H1 (cell line): ENCODE results near the gene SHTN1. TPM values are rescaled to one million over a fixed set of nuclear protein-coding genes. Genes with fewer than 3 reads are reported as not detected.
A peak's percentile ranks its signal among the peaks of the same experiment; 100 is the strongest.

Source experiments
- CTCF ChIA-PET: fragments of 300-600 bp; sonication (Branson Sonifier 250); formaldehyde crosslinking; loops from one replicate; lab custom pipeline; 2021; ENCODE audit not compliant: partially characterized antibody; lab: Charles Lee
- POLR2A ChIA-PET: fragments of 300-600 bp; sonication (Branson Sonifier 250); formaldehyde crosslinking; loops from one replicate; lab custom pipeline; 2021; ENCODE audit warnings: inconsistent platforms; ENCODE audit not compliant: partially characterized antibody; lab: Charles Lee
- DNase-seq, 2 experiments: peaks; one replicate each; pipeline versions ENCODE4 v3.0.0 to v3.0.0-alpha.2; 2010 to 2022; ENCODE audit warnings: low spot score in 2 of 2, low read depth in 1 of 2, mixed read lengths in 1 of 2
- FAIRE-seq: peaks from 2 replicates; lab custom pipeline; 2011; peaks lifted over from hg19 to GRCh38; lab: Jason Lieb, UNC
- H2AFZ ChIP-seq: 2 replicates; pipeline ENCODE4 v1.8.1; 2012; ENCODE audit warnings: low read length, inconsistent platforms
- H2AK5ac ChIP-seq: 2 replicates; pipeline ENCODE4 v1.6.1; 2013; ENCODE audit warnings: low read depth, low read length
- H2BK120ac ChIP-seq: replicated peaks from 2 replicates; pipeline ENCODE3; 2013; ENCODE audit warnings: low read depth, low read length, inconsistent platforms
- H2BK12ac ChIP-seq: 2 replicates; pipeline ENCODE4 v1.6.1; 2013; ENCODE audit warnings: low read depth, low read length
- H2BK15ac ChIP-seq: 2 replicates; pipeline ENCODE4 v1.6.1; 2013; ENCODE audit warnings: low read length
- H2BK20ac ChIP-seq: 2 replicates; pipeline ENCODE4 v1.6.1; 2013; ENCODE audit warnings: low read length
- H2BK5ac ChIP-seq: 2 replicates; pipeline ENCODE4 v1.6.1; 2013; ENCODE audit warnings: low read depth, low read length
- H3K14ac ChIP-seq: 2 replicates; pipeline ENCODE4 v1.6.1; 2013; ENCODE audit warnings: inconsistent platforms; ENCODE audit not compliant: insufficient read length
- H3K18ac ChIP-seq: 2 replicates; pipeline ENCODE4 v1.6.1; 2013; ENCODE audit warnings: low read length; ENCODE audit errors: extremely low read depth
- H3K23ac ChIP-seq: 2 replicates; pipeline ENCODE4 v1.6.1; 2013; ENCODE audit warnings: inconsistent platforms; ENCODE audit not compliant: insufficient read length
- H3K23me2 ChIP-seq: 2 replicates; pipeline ENCODE4 v1.6.1; 2013; ENCODE audit warnings: low read depth, low read length
- H3K27ac ChIP-seq: 2 replicates; pipeline ENCODE4 v1.6.1; 2011; ENCODE audit warnings: low read depth, low read length, inconsistent platforms
- H3K27me3 ChIP-seq, 4 experiments: replicated peaks in 1 of 4; 1 replicate in 1 of 4; 2 replicates in 3 of 4; pipeline versions ENCODE4 v1.6.1 to v1.8.1; 2011 to 2013; ENCODE audit warnings: low read length in 3 of 4, mild to moderate bottlenecking in 3 of 4, inconsistent platforms in 2 of 4, mixed read lengths in 2 of 4, moderate library complexity in 1 of 4; ENCODE audit not compliant: control insufficient read depth in 3 of 4, insufficient read depth in 3 of 4; ENCODE audit errors: extremely low read depth in 1 of 4
- H3K36me3 ChIP-seq, 4 experiments: 2 replicates each; pipeline versions ENCODE4 v1.6.1 to v1.8.1; 2011 to 2013; ENCODE audit warnings: mild to moderate bottlenecking in 4 of 4, low read length in 3 of 4, moderate library complexity in 2 of 4, control low read depth in 1 of 4, inconsistent platforms in 1 of 4; ENCODE audit not compliant: insufficient read depth in 4 of 4, control insufficient read depth in 2 of 4
- H3K4ac ChIP-seq: replicated peaks from 2 replicates; pipeline ENCODE3; 2013; ENCODE audit warnings: low read length, low read depth, mixed read lengths, inconsistent platforms; ENCODE audit not compliant: insufficient read length
- H3K4me1 ChIP-seq, 4 experiments: replicated peaks in 1 of 4; 1 replicate in 1 of 4; 2 replicates in 3 of 4; pipeline versions ENCODE4 v1.6.1 to v1.8.1; 2011 to 2013; ENCODE audit warnings: low read length in 3 of 4, inconsistent platforms in 2 of 4, mixed read lengths in 1 of 4; ENCODE audit not compliant: insufficient read depth in 4 of 4, control insufficient read depth in 3 of 4
- H3K4me2 ChIP-seq, 2 experiments: 2 replicates each; pipeline versions ENCODE4 v1.6.1 to v1.8.1; 2011 to 2013; ENCODE audit warnings: low read depth in 2 of 2, low read length in 2 of 2, control low read depth in 1 of 2, inconsistent platforms in 1 of 2, mild to moderate bottlenecking in 1 of 2; ENCODE audit not compliant: insufficient read depth in 1 of 2
- H3K4me3 ChIP-seq, 4 experiments: fragments of 200-600, 300-600 bp in 1 of 4; sonication (generic), shearing (Covaris generic), sonication (Bioruptor Twin) in 1 of 4; 2 replicates each; pipeline versions ENCODE4 v1.5.1 to v1.8.1; 2011 to 2016; ENCODE audit warnings: low read length in 4 of 4, low read depth in 3 of 4, control low read depth in 2 of 4, inconsistent platforms in 2 of 4, mild to moderate bottlenecking in 2 of 4, mixed read lengths in 1 of 4, moderate library complexity in 1 of 4; ENCODE audit not compliant: insufficient read depth in 2 of 4; ENCODE audit errors: extremely low read depth in 1 of 4
- H3K56ac ChIP-seq: replicated peaks from 2 replicates; pipeline ENCODE3; 2013; ENCODE audit warnings: low read depth, mild to moderate bottlenecking, mixed read lengths, low read length, inconsistent platforms; ENCODE audit not compliant: insufficient read length
- H3K79me1 ChIP-seq: 2 replicates; pipeline ENCODE4 v1.6.1; 2013; ENCODE audit warnings: low read depth, low read length, control low read depth
- H3K79me2 ChIP-seq, 2 experiments: 2 replicates each; pipeline versions ENCODE4 v1.6.1 to v1.8.1; 2012 to 2013; ENCODE audit warnings: low read length in 2 of 2, mild to moderate bottlenecking in 2 of 2, inconsistent platforms in 1 of 2; ENCODE audit not compliant: insufficient read depth in 2 of 2, control insufficient read depth in 1 of 2
- H3K9ac ChIP-seq, 4 experiments: replicated peaks in 1 of 4; 1 replicate in 1 of 4; 2 replicates in 3 of 4; pipeline versions ENCODE4 v1.6.1 to v1.8.1; 2011 to 2013; ENCODE audit warnings: low read depth in 3 of 4, low read length in 3 of 4, control low read depth in 2 of 4, mild to moderate bottlenecking in 2 of 4, moderate library complexity in 2 of 4, inconsistent platforms in 1 of 4; ENCODE audit errors: extremely low read depth in 1 of 4
- H3K9me3 ChIP-seq, 2 experiments: 2 replicates each; pipeline versions ENCODE4 v1.6.1 to v1.8.1; 2012 to 2013; ENCODE audit warnings: mild to moderate bottlenecking in 2 of 2, moderate library complexity in 2 of 2, control low read depth in 1 of 2, inconsistent platforms in 1 of 2, low read depth in 1 of 2, low read length in 1 of 2, mixed read lengths in 1 of 2; ENCODE audit not compliant: insufficient read depth in 2 of 2
- H4K20me1 ChIP-seq, 2 experiments: replicated peaks in 1 of 2; 2 replicates each; pipeline versions ENCODE3 to v1.8.1; 2011 to 2013; ENCODE audit warnings: inconsistent platforms in 2 of 2, low read length in 2 of 2, mild to moderate bottlenecking in 1 of 2; ENCODE audit not compliant: insufficient read depth in 2 of 2, control insufficient read depth in 1 of 2
- H4K5ac ChIP-seq: 2 replicates; pipeline ENCODE4 v1.6.1; 2013; ENCODE audit warnings: low read length, low read depth, mixed read lengths, inconsistent platforms; ENCODE audit not compliant: insufficient read length
- H4K8ac ChIP-seq: 2 replicates; pipeline ENCODE4 v1.8.0; 2013; ENCODE audit warnings: mild to moderate bottlenecking, moderate library complexity, low read length, inconsistent platforms; ENCODE audit not compliant: insufficient read depth; ENCODE audit errors: extremely low read depth
- H4K91ac ChIP-seq: replicated peaks from 2 replicates; pipeline ENCODE3; 2013; ENCODE audit warnings: low read length, mixed read lengths, inconsistent platforms; ENCODE audit not compliant: insufficient read length
- BACH1 ChIP-seq: IDR thresholded peaks from 2 replicates; pipeline ENCODE4 v1.6.1; 2012; ENCODE audit warnings: low read length, improper control_type of control experiment
- CTBP2 ChIP-seq: IDR thresholded peaks from 2 replicates; pipeline ENCODE4 v1.7.0; 2011; ENCODE audit warnings: borderline replicate concordance, mild to moderate bottlenecking, moderate library complexity, mixed read lengths, low read length; ENCODE audit not compliant: insufficient read depth, insufficient read length
- EGR1 ChIP-seq: IDR thresholded peaks from 2 replicates; pipeline ENCODE4 v1.6.1; 2011; ENCODE audit warnings: low read depth, low read length, borderline replicate concordance
- EZH2 ChIP-seq: fragments of 200-600 bp; sonication (generic); IDR thresholded peaks from 2 replicates; pipeline ENCODE4 v1.7.1; 2012; ENCODE audit warnings: low read depth, mild to moderate bottlenecking, moderate library complexity, low read length, inconsistent platforms; ENCODE audit not compliant: severe bottlenecking
- FOSL1 ChIP-seq: IDR thresholded peaks from 2 replicates; pipeline ENCODE4 v1.6.1; 2011; ENCODE audit warnings: mild to moderate bottlenecking, low read depth, low read length, moderate library complexity; ENCODE audit not compliant: insufficient read depth
- HDAC2 ChIP-seq, 2 experiments: fragments of 300-600 bp in 1 of 2; sonication (generic) in 1 of 2; IDR thresholded peaks; 2 replicates each; pipeline ENCODE4 v1.6.1; 2011 to 2012; ENCODE audit warnings: low read depth in 2 of 2, low read length in 2 of 2, mild to moderate bottlenecking in 2 of 2, moderate library complexity in 2 of 2, borderline replicate concordance in 1 of 2, inconsistent platforms in 1 of 2
- MAFK ChIP-seq: IDR thresholded peaks from 2 replicates; pipeline ENCODE4 v1.6.1; 2012; ENCODE audit warnings: low read depth, mild to moderate bottlenecking, improper control_type of control experiment, low read length
- RBBP5 ChIP-seq: IDR thresholded peaks from 2 replicates; pipeline ENCODE4 v1.7.1; 2012; ENCODE audit warnings: low read depth, mild to moderate bottlenecking, inconsistent platforms, low read length, moderate library complexity, borderline replicate concordance
- SUZ12 ChIP-seq: fragments of 200-600 bp; sonication (generic); IDR thresholded peaks from 2 replicates; pipeline ENCODE4 v1.6.1; 2012; ENCODE audit warnings: mild to moderate bottlenecking, inconsistent platforms, low read length, moderate library complexity, mixed read lengths
- WGBS, 2 experiments: shearing (Covaris generic) in 1 of 2; methylation state at CpG; one replicate each; pipeline versions ENCODE4 v1.1.6 to v1.1.7; 2013 to 2015; ENCODE audit warnings: low lambda C conversion rate in 2 of 2, mixed read lengths in 2 of 2, inconsistent platforms in 1 of 2, low coverage in 1 of 2, missing lambda C conversion rate in 1 of 2; ENCODE audit not compliant: insufficient replicate concordance in 2 of 2, insufficient coverage in 1 of 2, insufficient read length in 1 of 2; ENCODE audit errors: extremely low coverage in 1 of 2, missing lambda C conversion rate in 1 of 2; 5-methylcytosine and 5-hydroxymethylcytosine counted together
- polyA plus RNA-seq, 7 experiments: library from polyadenylated mRNA; depleted of rRNA in 3 of 7; stranded (reverse) in 5 of 7; unstranded in 2 of 7; fragments of >200 nt in 5 of 7; fragments of 200-250 nt in 2 of 7; gene quantifications; 1 replicate in 5 of 7; 2 replicates in 1 of 7; 4 replicates in 1 of 7; pipeline versions ENCODE4 v1.2.1 to v1.2.3, GENCODE V29; 2011 to 2013; ENCODE audit warnings: missing spikeins in 2 of 7, mixed read lengths in 2 of 7
- total RNA-seq: library from RNA; stranded (reverse); fragmentation: NEBNext Ultra II Directional; extraction: Animal tissue kit (Norgen Biotek cat#: 25700); gene quantifications from 2 replicates; pipeline ENCODE4 v1.2.1, GENCODE V29; 2021
- TF ChIP-seq, protein P1 (sequence below): IDR thresholded peaks from 2 replicates; pipeline ENCODE4 v1.6.1; 2012; ENCODE audit warnings: low read length, inconsistent platforms

SHTN1 gene
- total and polyA plus RNA-seq, 2 of the 8 experiments (the other 6 are each of a cell fraction or from before 2014, with no cell fraction given): 3.3 to 12.7 TPM

DNA sequence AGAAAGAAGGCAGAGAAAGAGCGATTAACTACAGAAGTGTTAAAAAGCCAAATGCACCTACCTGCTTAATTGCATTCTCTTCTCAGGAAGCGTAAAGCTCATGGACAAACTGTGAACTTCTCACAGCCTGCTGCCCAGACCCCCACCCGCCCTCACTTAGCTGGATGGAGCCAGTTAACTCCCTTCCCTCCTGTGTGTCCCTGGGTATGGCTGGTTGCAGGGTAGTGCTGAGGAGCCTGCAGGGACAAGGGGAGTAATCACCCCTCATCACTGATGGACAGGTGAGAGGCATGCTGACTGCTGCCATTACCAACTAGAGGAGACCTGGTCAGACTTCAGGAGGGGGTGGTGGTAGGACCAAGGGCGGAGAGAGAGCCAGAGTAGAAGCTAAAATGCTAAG lies 118.2 kb downstream of the SHTN1 start:
- H4K5ac ChIP-seq: no peak overlapping the region
- H2BK5ac ChIP-seq: peak overlapping the region; percentile 60; the same call in 1 of the 2 replicates
- no peak for DNase-seq
- ChIA-PET POLR2A (interaction anchor here (1.4 kb wide), 3 partner anchors 10 to 77 kb away, joined by 3 to 6 read pairs (median 3); no protein-coding TSS in a partner anchor), CTCF (interaction anchor here (0.6 to 2.0 kb wide), 9 partner anchors 18 to 281 kb away, joined by 3 to 6 read pairs (median 4); partner anchors contain the start of gene ENO4)
- FAIRE-seq: no peak
- TF ChIP-seq HDAC2 (IDR thresholded peaks at IDR 0.05; ENCODE audit: borderline replicate concordance in 1 of 2, low read depth in 2 of 2, low read length in 2 of 2) (no peak), EGR1 (no peak), BACH1 (no peak), CTBP2 (no peak), MAFK (no peak), RBBP5 (no peak), EZH2 (no peak), SUZ12 (no peak), FOSL1 (no peak)
- TF ChIP-seq, protein P1, sequence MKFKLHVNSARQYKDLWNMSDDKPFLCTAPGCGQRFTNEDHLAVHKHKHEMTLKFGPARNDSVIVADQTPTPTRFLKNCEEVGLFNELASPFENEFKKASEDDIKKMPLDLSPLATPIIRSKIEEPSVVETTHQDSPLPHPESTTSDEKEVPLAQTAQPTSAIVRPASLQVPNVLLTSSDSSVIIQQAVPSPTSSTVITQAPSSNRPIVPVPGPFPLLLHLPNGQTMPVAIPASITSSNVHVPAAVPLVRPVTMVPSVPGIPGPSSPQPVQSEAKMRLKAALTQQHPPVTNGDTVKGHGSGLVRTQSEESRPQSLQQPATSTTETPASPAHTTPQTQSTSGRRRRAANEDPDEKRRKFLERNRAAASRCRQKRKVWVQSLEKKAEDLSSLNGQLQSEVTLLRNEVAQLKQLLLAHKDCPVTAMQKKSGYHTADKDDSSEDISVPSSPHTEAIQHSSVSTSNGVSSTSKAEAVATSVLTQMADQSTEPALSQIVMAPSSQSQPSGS: no peak
- H3K23ac ChIP-seq: no peak overlapping the region
- no peak overlapping the region for H3K56ac ChIP-seq
- no peak overlapping the region for H3K27ac ChIP-seq
- H4K20me1 ChIP-seq: no peaks in the 10 kb centered on the region
- H3K79me2 ChIP-seq: no peaks in the 10 kb centered on the region
- WGBS, 2 experiments: 73% methylated on average over 4 of the region's 4 CpGs; no CpG with 5 or more reads in 1 of the 2 experiments
- no peak overlapping the region for H2BK15ac ChIP-seq
- H3K4ac ChIP-seq: no peak overlapping the region
- H3K9ac ChIP-seq: no peak overlapping the region
- no peaks in the 10 kb centered on the region for H3K23me2 ChIP-seq
- H3K79me1 ChIP-seq: no peaks in the 10 kb centered on the region
- 0 out of 2 replicates have a peak overlapping the region, but pooled peaks have one; percentile 9 for H4K8ac ChIP-seq
- H2BK20ac ChIP-seq: no peak overlapping the region
- H3K27me3 ChIP-seq: no peaks in the 10 kb centered on the region
- H3K14ac ChIP-seq: no peak overlapping the region
- H3K4me1 ChIP-seq: peaks cover 2 to 10% (median 7%) of the 10 kb centered on the region in 4 experiments; a peak in 6 of 7 replicates
- H3K18ac ChIP-seq: no peak overlapping the region; the same call in 1 of the 2 replicates
- no peak overlapping the region for H2AFZ ChIP-seq
- H3K4me2 ChIP-seq: no peak overlapping the region
- no peak overlapping the region for H2BK120ac ChIP-seq
- H2AK5ac ChIP-seq: no peak overlapping the region
- no peaks in the 10 kb centered on the region; a peak in 1 of 4 replicates for H3K9me3 ChIP-seq
- 0 out of 2 replicates have a peak overlapping the region, but pooled peaks have one; percentile 20 for H2BK12ac ChIP-seq
- H4K91ac ChIP-seq: no peak overlapping the region
- H3K4me3 ChIP-seq: no peak overlapping the region
- no peaks in the 10 kb centered on the region for H3K36me3 ChIP-seq
